Fibroblast of skin of abdomen (primary cell): ENCODE data around the gene GOLGA8R. TPM values are rescaled to one million over a fixed set of nuclear protein-coding genes. Genes with fewer than 3 reads are reported as not detected.
A peak's percentile ranks its signal among the peaks of the same experiment; 100 is the strongest.
"Not testable (repeated sequence)": the region's sequence is repeated elsewhere in the genome, so short reads cannot be mapped to it uniquely, and the experiment has no call there.

Source experiments
- DNase-seq: peaks from one replicate; pipeline ENCODE4 v3.0.0-alpha.2; 2013
- polyA plus RNA-seq, 2 experiments: library from polyadenylated mRNA; unstranded; fragments of 120-200 nt; gene quantifications; one replicate each; pipeline ENCODE4 v1.2.1, GENCODE V29; 2013; ENCODE audit not compliant: insufficient read length in 2 of 2

The GOLGA8R gene
- polyA plus RNA-seq (2013, experiment 1 of 2; ENCODE audit: insufficient read length), result 3.4 TPM
- polyA plus RNA-seq (2013, experiment 2 of 2; ENCODE audit: insufficient read length), result 2.4 TPM

GRCh38 chr15:30414160-30414559 lies at the start of gene GOLGA8R:
GOLGA8R (minus strand) TSS chr15:30414260; CDS start chr15:30414162, 98 bp downstream.
- DNase-seq, result not testable (repeated sequence)

GRCh38 chr15:30463849-30464248 lies 49.8 kb upstream of the GOLGA8R start:
- not testable (repeated sequence) for DNase-seq

- not testable (repeated sequence) for DNase-seq
Observed at GRCh38 chr15:30462176-30462575, 48.1 kb upstream of the GOLGA8R start.

- DNase-seq, result not testable (repeated sequence)
Observed at GRCh38 chr15:30452702-30453101, 38.6 kb upstream of the GOLGA8R start.

GRCh38 chr15:30438348-30438747 lies 24.3 kb upstream of the GOLGA8R start:
- not testable (repeated sequence) for DNase-seq

- not testable (repeated sequence) for DNase-seq
Observed at GRCh38 chr15:30435878-30436277, 21.8 kb upstream of the GOLGA8R start.

GRCh38 chr15:30420723-30421122 lies 6.7 kb upstream of the GOLGA8R start:
- DNase-seq, result not testable (repeated sequence)

GRCh38 chr15:30407636-30408035 lies 6.4 kb downstream of the GOLGA8R start:
- not testable (repeated sequence) for DNase-seq

- DNase-seq, result not testable (repeated sequence)
Observed at GRCh38 chr15:30398988-30399387, 15.1 kb downstream of the GOLGA8R start.

- DNase-seq, result not testable (repeated sequence)
Observed at GRCh38 chr15:30393664-30393991, 20.4 kb downstream of the GOLGA8R start.

GRCh38 chr15:30392766-30393663 lies 21.0 kb downstream of the GOLGA8R start, which contains the start of gene CHRFAM7A:
CHRFAM7A (minus strand) TSS chr15:30393540; CDS start chr15:30383351, 10,189 bp downstream.
- DNase-seq, result not testable (repeated sequence)

- DNase-seq, result not testable (repeated sequence)
Observed at GRCh38 chr15:30386318-30386887, 27.7 kb downstream of the GOLGA8R start.

GRCh38 chr15:30377082-30377413 lies 37.0 kb downstream of the GOLGA8R start:
- not testable (repeated sequence) for DNase-seq

- DNase-seq, result not testable (repeated sequence)
Observed at GRCh38 chr15:30376375-30377081, 37.5 kb downstream of the GOLGA8R start.

GRCh38 chr15:30375872-30376271 lies 38.2 kb downstream of the GOLGA8R start:
- peak; percentile 3 for DNase-seq

GRCh38 chr15:30374862-30375261 lies 39.2 kb downstream of the GOLGA8R start:
- DNase-seq, result not testable (repeated sequence)

GRCh38 chr15:30368271-30368670 lies 45.8 kb downstream of the GOLGA8R start:
- DNase-seq, result not testable (repeated sequence)

GRCh38 chr15:30367246-30367645 lies 46.8 kb downstream of the GOLGA8R start:
- DNase-seq, result not testable (repeated sequence)

- not testable (repeated sequence) for DNase-seq
Observed at GRCh38 chr15:30361404-30361803, 52.7 kb downstream of the GOLGA8R start.

GRCh38 chr15:30360990-30361389 lies 53.1 kb downstream of the GOLGA8R start:
- DNase-seq, result not testable (repeated sequence)

- not testable (repeated sequence) for DNase-seq
Observed at GRCh38 chr15:30355043-30355442, 59.0 kb downstream of the GOLGA8R start.
